GM18508 (cell line): ENCODE data around the gene PRR15.

Experiments
- ATAC-seq: cut with Tn5 transposase; IDR thresholded peaks from one replicate; pipeline ENCODE4 v1.9.1; 2021; ENCODE audit warnings: moderate number of reproducible peaks; ENCODE audit not compliant: insufficient read depth, unreplicated experiment

PRR15 gene

GRCh38 chr7:29567174-29567573, 3.5 kb downstream of the PRR15 start:
- ATAC-seq: no peak

- no peak for ATAC-seq
Observed at GRCh38 chr7:29569648-29570047, 6.0 kb downstream of the PRR15 start.

- no peak for ATAC-seq
Observed at GRCh38 chr7:29572558-29572957, 8.9 kb downstream of the PRR15 start.

- ATAC-seq: no peak
Observed at GRCh38 chr7:29573567-29573966, 9.9 kb downstream of the PRR15 start.

- no peak for ATAC-seq
Observed at GRCh38 chr7:29574659-29575058, 11.0 kb downstream of the PRR15 start.

GRCh38 chr7:29587195-29587808, 23.7 kb downstream of the PRR15 start:
- ATAC-seq: no peak

GRCh38 chr7:29588212-29588611, 24.6 kb downstream of the PRR15 start:
- no peak for ATAC-seq

- ATAC-seq: no peak
Observed at GRCh38 chr7:29588900-29589696, 25.5 kb downstream of the PRR15 start.

GRCh38 chr7:29592866-29593265, 29.2 kb downstream of the PRR15 start:
- ATAC-seq: no peak

GRCh38 chr7:29593459-29593858, 29.8 kb downstream of the PRR15 start:
- ATAC-seq: no peak

GRCh38 chr7:29596593-29597178, 33.1 kb downstream of the PRR15 start:
- ATAC-seq: no peak

GRCh38 chr7:29597266-29597665, 33.6 kb downstream of the PRR15 start:
- ATAC-seq: no peak

- no peak for ATAC-seq
Observed at GRCh38 chr7:29598137-29598536, 34.5 kb downstream of the PRR15 start.

- no peak for ATAC-seq
Observed at GRCh38 chr7:29598613-29599012, 35.0 kb downstream of the PRR15 start.

GRCh38 chr7:29599026-29599425, 35.4 kb downstream of the PRR15 start:
- ATAC-seq: no peak

GRCh38 chr7:29600661-29601060, 37.0 kb downstream of the PRR15 start:
- no peak for ATAC-seq

- no peak for ATAC-seq
Observed at GRCh38 chr7:29604052-29604451, 40.4 kb downstream of the PRR15 start.

- ATAC-seq: no peak
Observed at GRCh38 chr7:29604702-29605101, 41.1 kb downstream of the PRR15 start.

GRCh38 chr7:29605671-29606070, 42.0 kb downstream of the PRR15 start:
- no peak for ATAC-seq

- ATAC-seq: no peak
Observed at GRCh38 chr7:29606287-29606721, 42.7 kb downstream of the PRR15 start.

GRCh38 chr7:29606830-29607229, 43.2 kb downstream of the PRR15 start:
- no peak for ATAC-seq

- ATAC-seq: no peak
Observed at GRCh38 chr7:29607259-29607658, 43.6 kb downstream of the PRR15 start.
